VCaP (cell line): Measurements from ENCODE around the gene KLF13.

Experiments
- H3K27ac ChIP-seq: fragments of 450-650 bp; 2 replicates; pipeline ENCODE4 v1.5.1; 2017
- CTCF ChIP-seq: fragments of 450-650 bp; conservative IDR thresholded peaks from 2 replicates; pipeline ENCODE4 v1.5.1; 2017; ENCODE audit warnings: mild to moderate bottlenecking, moderate library complexity

Gene KLF13

GRCh38 chr15:31340592-31340991, 14.0 kb downstream of the KLF13 start:
- no peak overlapping the region for H3K27ac ChIP-seq
- no peak for TF ChIP-seq CTCF

- no peak overlapping the region for H3K27ac ChIP-seq
- TF ChIP-seq CTCF, result no peak
These were observed 14.4 kb downstream of the KLF13 start for GRCh38 chr15:31341071-31341470.

DNA sequence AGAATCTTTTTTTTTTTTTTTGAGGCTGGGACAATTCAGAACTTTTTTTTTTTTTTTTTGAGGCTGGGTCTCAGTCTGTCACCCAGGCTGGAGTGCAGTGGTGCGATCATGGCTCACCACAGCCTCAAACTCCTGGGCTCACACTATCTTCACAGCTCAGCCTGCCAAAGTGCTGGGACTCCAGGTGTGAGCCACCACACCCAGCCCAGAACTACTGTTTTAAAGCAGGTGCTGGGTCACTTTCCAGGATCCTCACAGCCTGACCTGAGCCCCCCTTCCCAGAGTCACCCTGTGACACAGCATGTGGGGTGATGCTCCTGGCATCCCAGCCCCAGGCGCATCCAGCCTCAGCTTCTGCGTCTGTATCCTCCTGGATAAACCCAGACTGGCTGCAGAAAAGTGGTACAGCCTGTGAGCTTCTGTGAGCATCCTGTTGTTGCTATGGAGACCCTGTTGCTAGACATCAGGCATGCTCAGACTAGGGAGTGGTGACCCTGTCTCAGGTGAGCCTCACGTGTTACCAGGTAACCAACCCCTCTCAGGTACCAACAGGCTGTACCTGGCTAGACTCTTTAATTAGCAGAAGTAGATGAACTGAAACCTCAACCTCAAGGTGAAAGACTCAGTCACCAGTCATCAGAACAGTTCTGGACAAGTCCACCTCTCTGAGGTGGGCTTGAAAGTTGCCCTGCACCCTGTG, 15.0 kb downstream of the KLF13 start:
- H3K27ac ChIP-seq, result no peak overlapping the region
- no peak for TF ChIP-seq CTCF

- H3K27ac ChIP-seq, result no peak overlapping the region
- no peak for TF ChIP-seq CTCF
These were observed 15.7 kb downstream of the KLF13 start for GRCh38 chr15:31342381-31342780.

GRCh38 chr15:31342781-31343626, 16.4 kb downstream of the KLF13 start:
- TF ChIP-seq CTCF, result no peak
- no peak overlapping the region for H3K27ac ChIP-seq

DNA sequence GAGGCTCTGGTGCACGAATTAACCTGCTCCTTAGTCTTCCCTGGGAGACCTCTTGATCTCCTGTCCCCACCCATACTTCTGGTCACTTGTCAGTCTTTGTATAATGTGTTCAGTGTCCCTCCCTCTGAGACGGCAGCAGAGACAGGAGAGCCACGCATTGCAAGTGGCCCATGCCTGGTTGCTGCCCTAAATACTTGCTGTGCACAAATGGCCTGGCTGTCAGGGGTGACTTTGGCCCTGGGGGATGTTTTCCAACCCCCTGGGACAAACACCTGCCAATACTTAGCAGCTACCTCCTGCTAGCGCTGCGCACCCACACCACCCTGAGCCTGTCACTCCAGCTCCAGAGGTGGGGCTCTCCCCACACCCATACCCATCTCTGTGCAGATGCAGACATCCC, 17.2 kb downstream of the KLF13 start:
- H3K27ac ChIP-seq, result no peak overlapping the region
- no peak for TF ChIP-seq CTCF

GRCh38 chr15:31344266-31344665, 17.6 kb downstream of the KLF13 start:
- no peak overlapping the region for H3K27ac ChIP-seq

More at GRCh38 chr15:31344266-31344665, 17.6 kb downstream of the KLF13 start:
- TF ChIP-seq CTCF, result no peak
